ENCODE measurements around the gene LMO7.

- TF ChIP-seq CTCF (IDR thresholded peaks at IDR 0.05) = no peak
- TF ChIP-seq SIN3A (IDR thresholded peaks at IDR 0.05; ENCODE audit: borderline replicate concordance, insufficient read depth, low read depth, low read length) = no peak
- TF ChIP-seq, protein P1, sequence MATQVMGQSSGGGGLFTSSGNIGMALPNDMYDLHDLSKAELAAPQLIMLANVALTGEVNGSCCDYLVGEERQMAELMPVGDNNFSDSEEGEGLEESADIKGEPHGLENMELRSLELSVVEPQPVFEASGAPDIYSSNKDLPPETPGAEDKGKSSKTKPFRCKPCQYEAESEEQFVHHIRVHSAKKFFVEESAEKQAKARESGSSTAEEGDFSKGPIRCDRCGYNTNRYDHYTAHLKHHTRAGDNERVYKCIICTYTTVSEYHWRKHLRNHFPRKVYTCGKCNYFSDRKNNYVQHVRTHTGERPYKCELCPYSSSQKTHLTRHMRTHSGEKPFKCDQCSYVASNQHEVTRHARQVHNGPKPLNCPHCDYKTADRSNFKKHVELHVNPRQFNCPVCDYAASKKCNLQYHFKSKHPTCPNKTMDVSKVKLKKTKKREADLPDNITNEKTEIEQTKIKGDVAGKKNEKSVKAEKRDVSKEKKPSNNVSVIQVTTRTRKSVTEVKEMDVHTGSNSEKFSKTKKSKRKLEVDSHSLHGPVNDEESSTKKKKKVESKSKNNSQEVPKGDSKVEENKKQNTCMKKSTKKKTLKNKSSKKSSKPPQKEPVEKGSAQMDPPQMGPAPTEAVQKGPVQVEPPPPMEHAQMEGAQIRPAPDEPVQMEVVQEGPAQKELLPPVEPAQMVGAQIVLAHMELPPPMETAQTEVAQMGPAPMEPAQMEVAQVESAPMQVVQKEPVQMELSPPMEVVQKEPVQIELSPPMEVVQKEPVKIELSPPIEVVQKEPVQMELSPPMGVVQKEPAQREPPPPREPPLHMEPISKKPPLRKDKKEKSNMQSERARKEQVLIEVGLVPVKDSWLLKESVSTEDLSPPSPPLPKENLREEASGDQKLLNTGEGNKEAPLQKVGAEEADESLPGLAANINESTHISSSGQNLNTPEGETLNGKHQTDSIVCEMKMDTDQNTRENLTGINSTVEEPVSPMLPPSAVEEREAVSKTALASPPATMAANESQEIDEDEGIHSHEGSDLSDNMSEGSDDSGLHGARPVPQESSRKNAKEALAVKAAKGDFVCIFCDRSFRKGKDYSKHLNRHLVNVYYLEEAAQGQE (IDR thresholded peaks at IDR 0.05; ENCODE audit: insufficient read depth in 1 of 2, low read depth in 2 of 2, low read length in 1 of 2) = no peak
- no peak for TF ChIP-seq POLR2AphosphoS5 (IDR thresholded peaks at IDR 0.05; ENCODE audit: low read depth, low read length)
These were observed 4.9 kb downstream of the LMO7 start for GRCh38 chr13:75641026-75641425.

Data from Panc1 (cell line).